GM12892 (cell line): ENCODE results near the gene KIF5B.

Experiments used
- POLR2A ChIP-seq: IDR thresholded peaks from 2 replicates; pipeline ENCODE4 v1.6.1; 2011; ENCODE audit warnings: low read depth, low read length, control low read depth
- TAF1 ChIP-seq: IDR thresholded peaks from 2 replicates; pipeline ENCODE4 v1.6.1; 2011; ENCODE audit warnings: low read depth, mild to moderate bottlenecking, control low read depth, low read length, borderline replicate concordance

DNA sequence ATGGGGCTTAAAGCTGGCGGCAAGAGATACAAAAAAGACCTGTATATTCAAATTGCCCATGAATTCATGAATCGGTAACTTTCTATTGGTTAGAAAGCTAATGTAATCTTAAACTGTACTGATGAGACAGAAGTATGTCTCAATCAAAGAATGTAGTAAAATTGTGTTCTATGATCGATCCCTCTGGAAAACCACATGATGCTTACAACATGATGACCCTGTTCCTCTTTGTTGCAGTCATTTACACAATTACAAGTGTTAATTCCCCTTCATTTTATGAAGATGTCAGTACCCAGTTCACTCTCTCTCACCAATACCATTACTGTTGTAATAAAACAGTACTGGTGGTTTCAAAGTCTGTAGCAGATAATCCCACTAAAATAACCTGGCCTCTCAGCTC is 10.1 kb downstream of the KIF5B start:
- TF ChIP-seq TAF1, result no peak
- TF ChIP-seq POLR2A, result no peak
